GM21786 (cell line): ENCODE results near the gene LIN7A.
"Not testable (repeated sequence)": the region's sequence is repeated elsewhere in the genome, so short reads cannot be mapped to it uniquely, and the experiment has no call there.

Source experiments
- ATAC-seq: cut with Tn5 transposase; IDR thresholded peaks from one replicate; pipeline ENCODE4 v1.9.1; 2021; ENCODE audit not compliant: unreplicated experiment

The LIN7A gene

DNA sequence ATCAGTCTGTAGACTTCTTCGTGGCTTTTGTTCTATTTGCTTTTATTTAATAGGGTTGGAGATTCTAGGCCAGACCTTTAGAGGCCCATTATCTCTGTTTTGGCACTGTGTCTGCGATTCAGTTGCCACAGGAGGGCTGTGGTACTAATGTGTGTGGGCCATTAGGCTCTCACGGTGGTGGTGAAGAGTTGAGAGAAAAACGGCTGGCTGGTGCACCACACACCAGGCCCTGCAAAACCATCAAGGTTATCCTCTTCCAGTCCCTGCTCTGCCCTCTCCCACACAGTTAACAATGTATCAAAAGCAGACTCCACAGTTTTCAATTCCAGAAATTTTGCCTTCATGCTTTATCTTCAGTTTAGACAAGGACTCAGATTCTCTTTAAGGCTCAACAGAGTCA is 123.3 kb downstream of the LIN7A start:
- no peak for ATAC-seq

DNA sequence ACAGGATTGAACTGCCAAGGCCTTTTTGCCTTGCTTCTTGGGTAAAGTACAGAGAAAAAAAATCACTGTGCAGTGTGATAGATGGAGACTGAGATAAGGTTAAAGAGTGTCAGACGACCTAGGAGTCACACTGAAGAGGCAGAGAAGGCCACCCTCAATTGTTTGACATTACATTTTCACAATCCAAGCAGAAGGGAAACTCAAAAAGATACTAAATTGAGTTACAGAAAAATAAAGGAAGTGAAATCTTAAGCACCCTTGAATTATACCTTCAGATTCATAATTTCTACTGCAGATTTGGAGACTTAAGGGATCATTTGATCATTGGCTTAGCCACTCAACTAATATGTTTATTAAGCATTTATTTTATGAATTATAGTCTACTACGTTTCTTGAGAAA is 123.9 kb downstream of the LIN7A start:
- ATAC-seq = peak; percentile 46

DNA sequence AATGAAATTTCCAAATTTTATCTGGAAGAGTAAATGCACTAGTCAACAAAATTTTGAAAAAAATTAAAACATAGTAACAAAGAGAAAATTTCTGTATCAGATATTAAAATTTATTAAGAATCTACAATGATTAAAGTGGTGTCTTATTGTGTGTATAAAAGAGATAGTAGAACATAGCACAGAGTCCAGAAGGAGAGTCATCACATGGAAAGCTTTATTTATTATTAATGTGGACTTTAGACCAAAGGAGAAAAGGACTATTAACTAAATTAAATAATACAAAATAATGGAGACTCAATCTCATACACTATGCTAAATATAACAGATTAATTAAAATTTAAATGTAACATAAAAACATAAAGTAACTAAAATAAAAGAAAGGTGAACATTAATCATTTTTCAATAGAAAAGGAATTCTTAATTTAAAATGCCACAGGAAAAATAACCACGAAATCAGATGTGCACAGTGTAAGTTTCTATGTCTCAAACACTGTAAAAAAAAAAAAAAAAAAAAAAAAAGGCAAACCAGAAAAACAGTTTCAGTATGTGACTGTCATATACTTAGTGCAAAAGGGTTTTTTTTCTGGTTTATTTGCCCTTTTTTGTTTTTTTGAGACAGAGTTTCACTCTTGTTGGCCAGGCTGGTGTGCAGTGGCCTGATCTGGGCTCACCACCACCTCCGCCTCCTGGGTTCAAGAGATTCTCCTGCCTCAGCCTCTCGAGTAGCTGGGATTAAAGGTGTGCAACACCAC is 125.6 kb downstream of the LIN7A start:
- ATAC-seq = no peak

DNA sequence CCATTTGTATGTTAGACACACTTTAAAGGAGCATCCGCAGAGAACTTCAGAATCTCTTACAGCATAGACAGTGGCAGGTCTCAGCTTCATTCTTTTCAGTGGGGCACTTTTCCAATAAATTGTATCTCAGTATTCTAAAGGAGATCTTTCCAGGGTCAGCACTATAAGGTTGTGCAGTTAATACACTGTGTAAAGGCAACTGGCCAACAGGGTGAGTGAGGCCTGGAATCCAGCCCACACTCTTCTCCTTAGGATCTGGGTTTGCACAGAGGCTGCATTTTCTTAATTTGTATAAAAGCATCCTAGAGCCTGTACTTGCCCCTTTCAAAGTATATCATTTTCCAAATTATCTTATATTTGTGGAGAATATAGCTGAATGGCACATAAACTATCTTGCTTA is 126.9 kb downstream of the LIN7A start:
- no peak for ATAC-seq

- peak; percentile 92 for ATAC-seq
Observed at GRCh38 chr12:80807640-80808288, 130.0 kb downstream of the LIN7A start.

DNA sequence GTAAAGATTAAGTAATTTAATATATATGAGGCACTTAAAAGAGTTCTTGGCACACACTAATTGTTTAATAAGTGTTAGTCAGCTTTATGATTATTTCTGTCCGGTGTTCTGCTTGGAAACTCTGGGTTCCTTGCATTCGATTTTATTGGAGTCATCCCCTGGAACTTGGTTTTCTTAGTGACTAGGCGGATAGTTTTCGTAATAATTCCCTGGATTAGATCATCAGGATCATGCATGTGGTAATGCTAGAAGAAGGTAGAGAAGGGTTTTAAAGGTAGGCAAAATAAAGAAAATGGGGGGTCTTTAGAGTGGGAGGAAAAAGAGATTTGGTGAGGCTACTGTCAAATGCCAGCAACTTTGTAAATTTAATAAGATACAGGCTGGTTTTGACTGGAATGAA is 132.6 kb downstream of the LIN7A start:
- ATAC-seq = no peak

GRCh38 chr12:80802652-80803400 is 134.9 kb downstream of the LIN7A start:
- peak; percentile 91 for ATAC-seq

DNA sequence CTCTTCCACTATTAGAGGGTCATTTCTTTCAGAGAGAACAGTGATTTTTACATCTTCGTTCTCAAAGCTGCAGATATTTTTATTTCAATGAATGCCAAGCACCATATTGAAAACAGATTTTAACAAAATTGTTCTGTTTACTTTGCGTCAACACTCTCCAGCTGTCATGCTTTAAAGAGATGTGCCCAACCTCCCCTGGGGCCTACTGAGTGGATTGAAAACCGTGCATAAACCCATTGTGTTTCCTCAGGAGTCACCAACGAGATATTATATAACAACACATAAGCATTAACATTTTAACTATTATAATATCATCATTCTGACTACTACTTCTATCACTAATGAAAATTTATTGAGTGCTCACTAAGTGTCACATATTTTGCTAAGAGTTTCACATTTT is 139.5 kb downstream of the LIN7A start:
- no peak for ATAC-seq

GRCh38 chr12:80794551-80794950 is 143.2 kb downstream of the LIN7A start:
- no peak for ATAC-seq

DNA sequence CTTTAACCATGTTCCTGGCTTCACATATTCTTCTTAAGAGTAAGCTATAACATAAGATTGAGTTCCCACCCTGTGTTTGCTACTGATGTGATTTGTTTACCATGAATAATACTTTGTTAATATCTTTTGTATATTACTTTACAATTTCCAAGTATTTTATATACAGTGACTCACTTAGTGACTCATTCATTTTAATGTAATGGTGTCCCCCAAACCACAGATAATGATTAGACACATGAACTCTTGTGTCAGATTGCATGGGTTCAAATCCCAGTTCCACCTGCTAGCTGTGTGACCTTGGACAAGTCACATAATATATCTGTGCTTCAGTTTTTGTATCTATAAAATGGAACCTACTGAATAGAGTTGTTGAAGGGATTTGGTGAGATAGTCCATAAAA is 144.9 kb downstream of the LIN7A start:
- ATAC-seq = no peak

DNA sequence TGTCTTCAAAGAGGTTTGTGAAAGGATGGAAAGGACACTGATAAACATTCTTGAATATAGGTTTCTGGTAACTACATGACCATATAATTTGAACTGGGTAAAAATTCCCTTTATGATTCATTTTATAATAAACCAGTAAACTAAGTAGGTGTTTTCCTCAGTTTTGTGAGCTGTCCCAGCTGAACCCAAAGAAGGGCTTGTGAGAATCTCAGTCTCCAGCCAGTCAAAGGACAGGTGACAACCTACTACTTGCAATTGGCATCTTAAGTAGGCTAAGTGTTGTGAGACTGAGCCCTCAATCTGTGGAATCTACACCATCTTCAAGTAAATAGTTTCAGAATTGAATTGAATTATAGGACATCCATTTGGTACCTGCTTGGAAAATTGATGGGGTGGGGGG is 145.9 kb downstream of the LIN7A start:
- ATAC-seq = peak; percentile 61

GRCh38 chr12:80788407-80788806 is 149.3 kb downstream of the LIN7A start:
- ATAC-seq = not testable (repeated sequence)

- ATAC-seq = not testable (repeated sequence)
Observed at GRCh38 chr12:80782963-80783470, 154.7 kb downstream of the LIN7A start.

- no peak for ATAC-seq
Observed at GRCh38 chr12:80781313-80781712, 156.4 kb downstream of the LIN7A start.

GRCh38 chr12:80780746-80781145 is 157.0 kb downstream of the LIN7A start:
- ATAC-seq = no peak

DNA sequence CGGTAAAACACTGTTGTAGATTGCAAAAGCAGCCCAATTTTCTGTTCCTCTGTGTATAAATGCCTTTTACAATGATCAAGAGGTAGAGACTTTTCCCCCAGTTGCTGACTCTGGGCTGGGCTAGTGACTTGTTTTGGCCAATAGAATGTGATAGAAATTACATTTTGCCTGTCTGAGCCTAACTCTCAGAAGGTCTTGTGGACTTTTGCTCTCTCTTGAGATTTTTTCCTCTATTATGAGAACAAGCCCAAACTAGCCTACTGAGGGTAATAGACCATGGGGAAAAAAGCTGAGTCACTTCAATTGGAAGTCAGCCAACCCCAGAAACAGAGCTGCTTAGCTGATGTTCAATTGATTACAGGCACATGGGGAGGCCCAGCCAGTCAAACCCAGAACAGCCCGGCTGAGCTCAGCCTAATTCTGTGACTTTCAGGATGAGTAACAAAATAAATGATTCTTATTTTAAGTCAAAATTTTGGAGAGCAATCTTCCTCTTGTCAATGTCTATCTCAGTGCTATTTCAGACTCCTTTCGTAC is 159.7 kb downstream of the LIN7A start:
- ATAC-seq = peak; percentile 97

GRCh38 chr12:80777587-80777986 is 160.1 kb downstream of the LIN7A start:
- ATAC-seq = no peak

DNA sequence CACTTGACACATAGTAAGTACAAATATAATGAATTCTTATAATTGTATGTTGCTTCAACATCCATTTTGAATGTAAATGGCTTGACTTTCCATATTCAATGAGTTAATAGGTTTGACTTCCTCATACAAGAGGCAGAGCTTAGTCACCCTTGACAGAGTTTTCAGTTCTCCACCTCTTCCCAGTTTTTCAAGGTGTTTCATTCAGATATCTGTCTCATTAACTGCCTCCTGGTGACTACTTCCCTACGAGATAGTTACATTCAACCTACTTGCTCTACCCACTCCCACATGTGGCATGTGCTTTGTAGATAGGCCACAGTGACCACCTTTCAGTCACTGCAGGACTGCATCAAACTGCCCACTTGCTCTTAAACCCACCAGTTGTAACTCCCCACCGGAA is 161.0 kb downstream of the LIN7A start:
- no peak for ATAC-seq

DNA sequence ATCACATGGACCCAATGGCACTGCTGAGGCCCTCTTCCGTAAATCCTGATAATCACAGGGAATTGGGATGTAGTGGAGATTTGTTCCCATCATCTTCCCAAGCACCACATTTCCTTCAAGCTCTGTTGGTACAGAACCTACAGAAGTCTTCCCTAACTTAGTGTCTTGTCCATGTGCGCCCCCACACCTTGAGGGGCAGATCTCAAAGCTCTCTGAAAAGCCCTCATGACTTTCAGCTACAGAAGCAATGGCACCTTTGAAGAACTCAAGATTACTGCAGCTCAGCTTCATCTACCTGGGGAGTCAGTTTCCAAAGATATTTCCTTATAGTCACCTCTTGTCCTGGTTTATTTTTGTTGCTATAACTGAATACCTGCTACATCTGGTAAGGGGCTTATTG is 166.8 kb downstream of the LIN7A start:
- no peak for ATAC-seq

GRCh38 chr12:80769553-80770140 is 168.1 kb downstream of the LIN7A start:
- no peak for ATAC-seq

- ATAC-seq = peak; percentile 91
Observed at GRCh38 chr12:80766897-80767296, 170.8 kb downstream of the LIN7A start.
